ENCODE results near the gene CDH19.

DNA sequence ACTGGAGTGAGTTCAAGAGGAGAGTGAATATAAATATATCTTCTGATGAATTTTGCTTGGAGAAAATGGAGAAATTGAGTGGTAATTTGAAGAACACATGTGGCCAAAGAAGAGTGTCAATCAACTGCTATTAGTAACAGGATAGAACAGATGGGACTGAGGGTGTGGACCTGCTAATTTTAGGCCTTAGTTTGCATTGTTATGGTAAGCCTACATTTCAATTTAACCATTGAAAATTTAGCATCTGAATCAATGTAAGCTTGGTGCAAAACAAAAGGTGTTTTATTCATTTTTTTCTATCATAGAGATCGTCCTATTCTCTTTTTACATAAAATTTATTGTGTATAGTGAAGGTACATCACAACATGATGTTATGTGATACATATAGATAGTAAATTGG lies 42.1 kb upstream of the CDH19 start:
- TF ChIP-seq, protein P1, sequence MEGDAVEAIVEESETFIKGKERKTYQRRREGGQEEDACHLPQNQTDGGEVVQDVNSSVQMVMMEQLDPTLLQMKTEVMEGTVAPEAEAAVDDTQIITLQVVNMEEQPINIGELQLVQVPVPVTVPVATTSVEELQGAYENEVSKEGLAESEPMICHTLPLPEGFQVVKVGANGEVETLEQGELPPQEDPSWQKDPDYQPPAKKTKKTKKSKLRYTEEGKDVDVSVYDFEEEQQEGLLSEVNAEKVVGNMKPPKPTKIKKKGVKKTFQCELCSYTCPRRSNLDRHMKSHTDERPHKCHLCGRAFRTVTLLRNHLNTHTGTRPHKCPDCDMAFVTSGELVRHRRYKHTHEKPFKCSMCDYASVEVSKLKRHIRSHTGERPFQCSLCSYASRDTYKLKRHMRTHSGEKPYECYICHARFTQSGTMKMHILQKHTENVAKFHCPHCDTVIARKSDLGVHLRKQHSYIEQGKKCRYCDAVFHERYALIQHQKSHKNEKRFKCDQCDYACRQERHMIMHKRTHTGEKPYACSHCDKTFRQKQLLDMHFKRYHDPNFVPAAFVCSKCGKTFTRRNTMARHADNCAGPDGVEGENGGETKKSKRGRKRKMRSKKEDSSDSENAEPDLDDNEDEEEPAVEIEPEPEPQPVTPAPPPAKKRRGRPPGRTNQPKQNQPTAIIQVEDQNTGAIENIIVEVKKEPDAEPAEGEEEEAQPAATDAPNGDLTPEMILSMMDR (IDR thresholded peaks at IDR 0.05; ENCODE audit: insufficient read depth, low read length, poor library complexity, severe bottlenecking) = no peak
- no peak for TF ChIP-seq EZH2phosphoT487 (conservative IDR thresholded peaks at IDR 0.05; ENCODE audit: low read length)

All from SU-DHL-6 (cell line).